ENCODE results near the gene RRH. TPM values are rescaled to one million over a fixed set of nuclear protein-coding genes. Genes with fewer than 3 reads are reported as not detected.
"Not testable (repeated sequence)": the region's sequence is repeated elsewhere in the genome, so short reads cannot be mapped to it uniquely, and the experiment has no call there.

Gene RRH
- total and polyA plus RNA-seq, 4 donors: 0.05 to 0.08 (median 0.05) TPM; not detected in 1

GRCh38 chr4:109875106-109875505 is 47.3 kb downstream of the RRH start:
- 95% methylated on average over 1 of the region's 1 CpG for WGBS

GRCh38 chr4:109875553-109875952 is 47.8 kb downstream of the RRH start:
- H3K27ac ChIP-seq (ENCODE audit: low read depth in 1 of 2, low read length in 2 of 2); DNase-seq (ENCODE audit: low spot score); H3K4me1 ChIP-seq (ENCODE audit: control insufficient read depth in 4 of 4, insufficient read depth in 4 of 4, low read length in 3 of 4); H3K36me3 ChIP-seq (ENCODE audit: control insufficient read depth in 4 of 4, insufficient read depth in 3 of 4, low read depth in 1 of 4, low read length in 3 of 4); H3K9me3 ChIP-seq (ENCODE audit: control insufficient read depth in 4 of 4, low read length in 3 of 4); H3K9ac ChIP-seq (ENCODE audit: low read depth in 1 of 2, low read length in 2 of 2); H3K27me3 ChIP-seq (ENCODE audit: control insufficient read depth in 4 of 4, insufficient read depth in 4 of 4, low read length in 3 of 4); H3K4me3 ChIP-seq (ENCODE audit: low read depth in 1 of 3, low read length in 3 of 3): not testable (repeated sequence)
- WGBS: 91% methylated on average over 2 of the region's 2 CpGs

More at GRCh38 chr4:109875106-109875505, 47.3 kb downstream of the RRH start:
- TF ChIP-seq, protein P1, sequence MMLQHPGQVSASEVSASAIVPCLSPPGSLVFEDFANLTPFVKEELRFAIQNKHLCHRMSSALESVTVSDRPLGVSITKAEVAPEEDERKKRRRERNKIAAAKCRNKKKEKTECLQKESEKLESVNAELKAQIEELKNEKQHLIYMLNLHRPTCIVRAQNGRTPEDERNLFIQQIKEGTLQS (IDR thresholded peaks at IDR 0.05): no peak
- TF ChIP-seq HNF4G (IDR thresholded peaks at IDR 0.05) (no peak), NR2F2 (IDR thresholded peaks at IDR 0.05) (no peak), FOXA1 (IDR thresholded peaks at IDR 0.05) (no peak), JUND (IDR thresholded peaks at IDR 0.05) (no peak), REST (IDR thresholded peaks at IDR 0.05) (no peak), RXRA (IDR thresholded peaks at IDR 0.05) (no peak), FOXA2 (IDR thresholded peaks at IDR 0.05) (no peak), EGR1 (IDR thresholded peaks at IDR 0.05; ENCODE audit: low read depth in 2 of 2) (no peak), HNF4A (conservative IDR thresholded peaks at IDR 0.05) (no peak), MAX (IDR thresholded peaks at IDR 0.05) (no peak), YY1 (IDR thresholded peaks at IDR 0.05) (no peak), RAD21 (IDR thresholded peaks at IDR 0.05) (no peak), GABPA (IDR thresholded peaks at IDR 0.05 in 1 of 2, conservative IDR thresholded peaks at IDR 0.05 in 1 of 2) (no peak)
- TF ChIP-seq, protein P2, sequence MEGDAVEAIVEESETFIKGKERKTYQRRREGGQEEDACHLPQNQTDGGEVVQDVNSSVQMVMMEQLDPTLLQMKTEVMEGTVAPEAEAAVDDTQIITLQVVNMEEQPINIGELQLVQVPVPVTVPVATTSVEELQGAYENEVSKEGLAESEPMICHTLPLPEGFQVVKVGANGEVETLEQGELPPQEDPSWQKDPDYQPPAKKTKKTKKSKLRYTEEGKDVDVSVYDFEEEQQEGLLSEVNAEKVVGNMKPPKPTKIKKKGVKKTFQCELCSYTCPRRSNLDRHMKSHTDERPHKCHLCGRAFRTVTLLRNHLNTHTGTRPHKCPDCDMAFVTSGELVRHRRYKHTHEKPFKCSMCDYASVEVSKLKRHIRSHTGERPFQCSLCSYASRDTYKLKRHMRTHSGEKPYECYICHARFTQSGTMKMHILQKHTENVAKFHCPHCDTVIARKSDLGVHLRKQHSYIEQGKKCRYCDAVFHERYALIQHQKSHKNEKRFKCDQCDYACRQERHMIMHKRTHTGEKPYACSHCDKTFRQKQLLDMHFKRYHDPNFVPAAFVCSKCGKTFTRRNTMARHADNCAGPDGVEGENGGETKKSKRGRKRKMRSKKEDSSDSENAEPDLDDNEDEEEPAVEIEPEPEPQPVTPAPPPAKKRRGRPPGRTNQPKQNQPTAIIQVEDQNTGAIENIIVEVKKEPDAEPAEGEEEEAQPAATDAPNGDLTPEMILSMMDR (IDR thresholded peaks at IDR 0.05; ENCODE audit: low read depth, low read length, missing input control): no peak
- H3K27ac ChIP-seq (ENCODE audit: low read depth in 1 of 2, low read length in 2 of 2): no peak overlapping the region
- no peaks in the 10 kb centered on the region for H3K27me3 ChIP-seq (ENCODE audit: control insufficient read depth in 4 of 4, insufficient read depth in 4 of 4, low read length in 3 of 4)
- H3K4me3 ChIP-seq (ENCODE audit: low read depth in 1 of 3, low read length in 3 of 3): no peak overlapping the region
- no peaks in the 10 kb centered on the region for H3K36me3 ChIP-seq (ENCODE audit: control insufficient read depth in 4 of 4, insufficient read depth in 3 of 4, low read depth in 1 of 4, low read length in 3 of 4)
- no peaks in the 10 kb centered on the region for H3K9me3 ChIP-seq (ENCODE audit: control insufficient read depth in 4 of 4, low read length in 3 of 4)
- DNase-seq (ENCODE audit: low spot score): no peak
- no peak overlapping the region for H3K9ac ChIP-seq (ENCODE audit: low read depth in 1 of 2, low read length in 2 of 2)
- H3K4me1 ChIP-seq (ENCODE audit: control insufficient read depth in 4 of 4, insufficient read depth in 4 of 4, low read length in 3 of 4): no peaks in the 10 kb centered on the region

All from liver (tissue), 9 donors.